Bronchial epithelial cell (primary cell): ENCODE results near the gene ZBTB22. TPM values are rescaled to one million over a fixed set of nuclear protein-coding genes. Genes with fewer than 3 reads are reported as not detected.
"Not testable (repeated sequence)": the region's sequence is repeated elsewhere in the genome, so short reads cannot be mapped to it uniquely, and the experiment has no call there.

Source experiments
- DNase-seq: peaks from one replicate; pipeline ENCODE4 v3.0.0-alpha.2; 2010; ENCODE audit warnings: low read depth
- FAIRE-seq: peaks from 2 replicates; lab custom pipeline; 2011; peaks lifted over from hg19 to GRCh38; lab: Jason Lieb, UNC
- H3K27me3 ChIP-seq: 2 replicates; pipeline ENCODE4 v1.5.1; 2011; ENCODE audit warnings: low read length; ENCODE audit not compliant: control insufficient read depth, insufficient read depth
- H3K36me3 ChIP-seq: 2 replicates; pipeline ENCODE4 v1.5.1; 2011; ENCODE audit warnings: low read length; ENCODE audit not compliant: control insufficient read depth, insufficient read depth
- H3K4me3 ChIP-seq: 2 replicates; pipeline ENCODE4 v1.5.1; 2011; ENCODE audit warnings: mild to moderate bottlenecking, low read depth, low read length, control low read depth
- total RNA-seq: library from RNA; depleted of rRNA; stranded (reverse); fragments of >200 nt; gene quantifications from 2 replicates; pipeline ENCODE4 v1.2.1, GENCODE V29; 2014
- TF ChIP-seq, protein P1 (sequence below): IDR thresholded peaks from 2 replicates; pipeline ENCODE4 v1.5.1; 2011; ENCODE audit warnings: mild to moderate bottlenecking, moderate library complexity, low read length, control low read depth, inconsistent platforms; ENCODE audit not compliant: insufficient read depth, severe bottlenecking

Gene ZBTB22
- total RNA-seq, 1 donor from 2014 or later = 13.2 TPM

GRCh38 chr6:33286946-33287914, 30.3 kb downstream of the ZBTB22 start:
- peaks cover 17% of the 10 kb centered on the region for H3K36me3 ChIP-seq
- DNase-seq = no peak
- no peak for FAIRE-seq
- TF ChIP-seq, protein P1, sequence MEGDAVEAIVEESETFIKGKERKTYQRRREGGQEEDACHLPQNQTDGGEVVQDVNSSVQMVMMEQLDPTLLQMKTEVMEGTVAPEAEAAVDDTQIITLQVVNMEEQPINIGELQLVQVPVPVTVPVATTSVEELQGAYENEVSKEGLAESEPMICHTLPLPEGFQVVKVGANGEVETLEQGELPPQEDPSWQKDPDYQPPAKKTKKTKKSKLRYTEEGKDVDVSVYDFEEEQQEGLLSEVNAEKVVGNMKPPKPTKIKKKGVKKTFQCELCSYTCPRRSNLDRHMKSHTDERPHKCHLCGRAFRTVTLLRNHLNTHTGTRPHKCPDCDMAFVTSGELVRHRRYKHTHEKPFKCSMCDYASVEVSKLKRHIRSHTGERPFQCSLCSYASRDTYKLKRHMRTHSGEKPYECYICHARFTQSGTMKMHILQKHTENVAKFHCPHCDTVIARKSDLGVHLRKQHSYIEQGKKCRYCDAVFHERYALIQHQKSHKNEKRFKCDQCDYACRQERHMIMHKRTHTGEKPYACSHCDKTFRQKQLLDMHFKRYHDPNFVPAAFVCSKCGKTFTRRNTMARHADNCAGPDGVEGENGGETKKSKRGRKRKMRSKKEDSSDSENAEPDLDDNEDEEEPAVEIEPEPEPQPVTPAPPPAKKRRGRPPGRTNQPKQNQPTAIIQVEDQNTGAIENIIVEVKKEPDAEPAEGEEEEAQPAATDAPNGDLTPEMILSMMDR = no peak
- no peaks in the 10 kb centered on the region for H3K27me3 ChIP-seq
- no peak overlapping the region for H3K4me3 ChIP-seq

DNA sequence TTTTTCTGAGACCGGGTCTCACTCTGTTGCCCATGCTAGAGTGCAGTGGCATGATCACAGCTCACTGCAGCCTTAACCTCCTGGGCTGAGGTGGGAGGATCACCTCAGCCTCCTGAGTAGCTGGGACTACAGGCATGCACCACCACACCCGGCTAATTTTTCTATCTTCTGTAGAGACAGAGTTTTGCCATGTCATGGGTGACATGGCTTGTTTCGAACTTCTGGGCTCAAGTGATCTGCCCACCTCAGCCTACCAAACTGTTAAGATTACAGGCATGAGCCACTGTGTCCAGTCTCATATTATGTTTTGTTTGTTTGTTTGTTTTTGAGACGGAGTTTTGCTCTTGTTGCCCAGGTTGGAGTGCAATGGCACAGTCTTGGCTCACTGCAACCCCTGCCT, 32.3 kb downstream of the ZBTB22 start:
- peaks cover 15% of the 10 kb centered on the region for H3K36me3 ChIP-seq
- H3K4me3 ChIP-seq, H3K27me3 ChIP-seq, DNase-seq, FAIRE-seq: not testable (repeated sequence)

GRCh38 chr6:33280539-33280938, 37.0 kb downstream of the ZBTB22 start:
- peaks cover 14% of the 10 kb centered on the region for H3K36me3 ChIP-seq
- no peak for FAIRE-seq
- no peak for DNase-seq
- H3K4me3 ChIP-seq = no peak overlapping the region
- TF ChIP-seq, protein P1 = no peak
- no peaks in the 10 kb centered on the region for H3K27me3 ChIP-seq

DNA sequence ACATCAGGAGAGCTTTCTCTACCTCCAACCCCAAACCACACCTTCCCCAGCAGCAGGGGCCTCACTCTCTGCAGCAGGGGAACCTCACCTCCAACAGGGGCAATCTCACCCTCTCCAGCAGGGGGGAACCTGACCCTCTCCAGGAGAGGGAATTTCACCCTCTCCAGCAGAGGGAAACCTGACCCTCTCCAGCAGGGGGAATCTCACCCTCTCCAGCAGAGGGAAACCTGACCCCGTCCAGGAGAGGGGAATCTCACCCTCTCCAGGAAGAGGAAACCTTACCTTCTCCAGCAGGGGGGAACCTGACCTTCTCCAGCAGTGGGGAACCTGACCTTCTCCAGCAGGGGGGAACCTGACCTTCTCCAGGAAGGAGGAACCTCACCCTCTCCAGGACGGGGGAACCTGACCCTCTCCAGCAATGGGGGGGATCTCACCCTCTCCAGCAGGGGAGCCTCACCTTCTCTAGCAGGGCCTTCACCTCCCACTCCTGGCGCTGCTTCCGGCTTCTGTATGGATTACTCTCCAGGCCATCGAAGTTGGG, 37.5 kb downstream of the ZBTB22 start:
- DNase-seq = peak; percentile 67
- TF ChIP-seq, protein P1 = peak; percentile 80
- FAIRE-seq = no peak
- Histone ChIP-seq H3K36me3 (peaks cover 16% of the 10 kb centered on the region), H3K4me3 (no peak overlapping the region), H3K27me3 (no peaks in the 10 kb centered on the region)

- DNase-seq (no peak), FAIRE-seq (no peak)
- TF ChIP-seq, protein P1 = no peak
- Histone ChIP-seq H3K27me3 (no peaks in the 10 kb centered on the region), H3K4me3 (no peak overlapping the region), H3K36me3 (peaks cover 21% of the 10 kb centered on the region)
Observed at GRCh38 chr6:33279257-33279695, 38.3 kb downstream of the ZBTB22 start.

GRCh38 chr6:33278810-33279209, 38.7 kb downstream of the ZBTB22 start:
- TF ChIP-seq, protein P1 = no peak
- no peak overlapping the region for H3K4me3 ChIP-seq
- DNase-seq (no peak), FAIRE-seq (no peak)
- no peaks in the 10 kb centered on the region for H3K27me3 ChIP-seq
- peaks cover 23% of the 10 kb centered on the region for H3K36me3 ChIP-seq
